Mucosa of descending colon (tissue), 3 donors: Measurements from ENCODE around the gene MBOAT7. TPM values are rescaled to one million over a fixed set of nuclear protein-coding genes. Genes with fewer than 3 reads are reported as not detected.
"Not testable (repeated sequence)": the region's sequence is repeated elsewhere in the genome, so short reads cannot be mapped to it uniquely, and the experiment has no call there.

ENCODE experiments used
- ATAC-seq: fragments of 200-7000 bp; cut with Tn5 transposase; one replicate; pipeline ENCODE4 v1.9.1; 2020; ENCODE audit warnings: mild to moderate bottlenecking, moderate library complexity
- DNase-seq, 3 donors: peaks; one replicate each; pipeline ENCODE4 v3.0.0-alpha.2; 2020
- H3K36me3 ChIP-seq: fragments of 200-600 bp; one replicate; pipeline ENCODE4 v1.8.0; 2021; ENCODE audit warnings: low read depth, mild to moderate bottlenecking
- H3K4me1 ChIP-seq: fragments of 200-600 bp; one replicate; pipeline ENCODE4 v1.8.0; 2021; ENCODE audit warnings: low read depth, mild to moderate bottlenecking
- H3K4me3 ChIP-seq: fragments of 200-600 bp; one replicate; pipeline ENCODE4 v1.8.0; 2021; ENCODE audit warnings: mild to moderate bottlenecking
- H3K9me3 ChIP-seq: fragments of 200-600 bp; one replicate; pipeline ENCODE4 v1.8.0; 2021; ENCODE audit warnings: mild to moderate bottlenecking
- CTCF ChIP-seq: fragments of 200-600 bp; IDR thresholded peaks from one replicate; pipeline ENCODE4 v1.8.0; 2022; ENCODE audit warnings: antibody characterized with exemption, mild to moderate bottlenecking
- intact Hi-C, 2 donors: fragments of 100-400 bp; cut with DNase I in 1 of 2; cut with micrococcal nuclease in 1 of 2; formaldehyde crosslinking; loops; one replicate each; pipeline versions ENCODE4 v1.11.0 to v1.11.1; 2022; cut with DNase I, micrococcal nuclease
- total RNA-seq, 3 donors: library from RNA; stranded (reverse); fragmentation: NEBNext Ultra II Directional in 2 of 3; extraction: Animal tissue kit (Norgen Biotek cat#: 25700) in 2 of 3; gene quantifications; one replicate each; pipeline versions ENCODE4 v1.2.1 to v1.2.4, GENCODE V29; 2021 to 2023
- donor health status: DM: no; HTN: no; CAD: no; lungs with moderate emphysema.
- donor health status: DM: no; HTN: no; CAD: no.
- donor health status: DM: no; HTN: yes; CAD: no.

MBOAT7 gene
- total RNA-seq, 3 donors from 2014 or later, result 79.9 to 176 (median 113) TPM

DNA sequence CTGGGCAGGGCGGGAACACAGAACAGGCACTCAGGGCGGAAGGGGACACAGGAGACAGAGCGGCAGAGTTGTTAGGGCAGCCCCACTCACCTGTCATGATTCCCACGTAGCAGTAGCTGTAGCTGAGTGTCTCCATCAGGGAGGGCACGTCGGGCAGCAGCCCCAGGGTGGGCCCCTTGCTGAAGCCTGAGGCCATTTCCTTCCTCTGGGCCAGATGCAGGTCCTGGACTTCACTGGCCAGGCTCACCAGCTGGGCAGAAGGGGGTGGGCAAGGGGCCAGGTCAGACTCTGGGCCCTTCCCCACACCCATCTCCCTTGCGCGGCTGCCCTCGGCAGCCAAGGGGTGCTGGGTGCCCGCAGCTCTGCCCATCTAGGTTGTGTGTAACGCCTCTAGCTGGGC is 5.9 kb downstream of the MBOAT7 start:
- H3K9me3 ChIP-seq, result no peaks in the 10 kb centered on the region
- no peaks in the 10 kb centered on the region for H3K36me3 ChIP-seq
- intact Hi-C loops, result no loop called here
- no peak overlapping the region for H3K4me3 ChIP-seq
- DNase-seq, result peak in 1 of 3 donors; percentile 36
- TF ChIP-seq CTCF, result no peak
- peaks cover 25% of the 10 kb centered on the region for H3K4me1 ChIP-seq
- ATAC-seq, result no peak

DNA sequence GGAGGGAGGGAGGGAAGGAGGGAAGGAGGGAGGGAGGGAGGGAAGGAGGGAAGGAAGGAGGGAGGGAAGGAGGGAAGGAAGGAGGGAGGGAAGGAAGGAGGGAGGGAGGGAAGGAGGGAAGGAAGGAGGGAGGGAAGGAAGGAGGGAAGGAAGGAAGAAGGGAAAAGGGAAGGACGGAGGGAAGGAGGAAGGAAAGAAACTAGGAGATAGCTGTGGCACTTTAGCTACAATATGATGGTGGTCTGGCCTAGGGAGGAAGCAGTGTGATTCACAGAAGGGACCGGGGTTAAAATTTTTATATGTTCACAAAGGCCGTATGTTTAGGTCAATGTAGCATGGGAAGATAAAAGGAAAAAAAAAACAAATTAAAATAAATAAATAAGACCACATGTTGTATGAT is 7.5 kb downstream of the MBOAT7 start:
- ATAC-seq, H3K36me3 ChIP-seq, intact Hi-C loops, DNase-seq, H3K4me3 ChIP-seq, H3K9me3 ChIP-seq: not testable (repeated sequence)
- H3K4me1 ChIP-seq, result peaks cover 12% of the 10 kb centered on the region

GRCh38 chr19:54180691-54181091 is 8.7 kb downstream of the MBOAT7 start:
- ATAC-seq, result no peak

DNA sequence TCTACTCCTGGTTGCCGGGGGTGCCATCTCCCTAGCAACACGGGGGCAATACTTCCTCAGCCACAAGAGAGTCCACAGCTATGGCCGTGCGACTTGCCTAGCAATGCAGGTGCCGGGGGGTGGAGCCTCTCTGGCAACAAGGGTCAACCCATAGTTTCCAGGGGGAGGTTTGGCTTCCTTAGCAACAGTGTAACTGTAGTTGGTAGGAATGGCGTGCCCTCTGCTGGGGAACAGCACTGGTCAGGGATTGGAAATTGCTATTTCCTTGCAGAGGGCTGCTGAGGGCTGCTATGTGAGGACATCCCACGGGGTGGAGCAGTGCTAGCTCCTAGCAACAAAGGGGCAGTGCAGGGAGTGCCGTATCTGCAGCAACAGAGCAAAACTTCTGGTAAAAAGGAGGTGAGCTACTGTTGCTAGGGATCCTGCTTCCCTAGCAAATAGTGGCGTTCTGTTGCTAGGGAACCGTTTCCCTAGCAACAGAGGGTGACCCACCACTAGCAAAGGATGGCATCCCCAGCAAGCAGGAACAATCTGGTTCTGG is 9.4 kb downstream of the MBOAT7 start:
- TF ChIP-seq CTCF, result peak; percentile 24
- peak; percentile 74 to 83 (median 78) for DNase-seq
- peak; percentile 97 for ATAC-seq
- intact Hi-C loops, result no loop called here
- no peaks in the 10 kb centered on the region for H3K9me3 ChIP-seq
- H3K4me3 ChIP-seq, result no peak overlapping the region
- no peaks in the 10 kb centered on the region for H3K36me3 ChIP-seq
- H3K4me1 ChIP-seq, result peaks cover 8% of the 10 kb centered on the region

More at GRCh38 chr19:54180691-54181091, 8.7 kb downstream of the MBOAT7 start:
- peak in 2 of 3 donors; percentile 37 to 53 for DNase-seq
- no peaks in the 10 kb centered on the region for H3K36me3 ChIP-seq
- TF ChIP-seq CTCF, result no peak
- intact Hi-C loops, result no loop called here
- peaks cover 8% of the 10 kb centered on the region for H3K4me1 ChIP-seq
- no peak overlapping the region for H3K4me3 ChIP-seq
- no peaks in the 10 kb centered on the region for H3K9me3 ChIP-seq

- H3K36me3 ChIP-seq, result no peaks in the 10 kb centered on the region
- no peak for ATAC-seq
- no peak overlapping the region for H3K4me3 ChIP-seq
- no peaks in the 10 kb centered on the region for H3K9me3 ChIP-seq
- no peak for TF ChIP-seq CTCF
- peaks cover 8% of the 10 kb centered on the region for H3K4me1 ChIP-seq
- intact Hi-C loops, result no loop called here
- DNase-seq, result peak in 1 of 3 donors; percentile 23
These were observed 10.0 kb downstream of the MBOAT7 start for GRCh38 chr19:54179262-54179852.

- ATAC-seq (peak; percentile 55), DNase-seq (peak; percentile 43 to 55 (median 47))
- intact Hi-C loops, result no loop called here
- TF ChIP-seq CTCF, result no peak
- Histone ChIP-seq H3K4me3 (no peak overlapping the region), H3K9me3 (no peaks in the 10 kb centered on the region), H3K4me1 (peaks cover 8% of the 10 kb centered on the region), H3K36me3 (no peaks in the 10 kb centered on the region)
These were observed 10.7 kb downstream of the MBOAT7 start for GRCh38 chr19:54178581-54179261.
